Measurements from ENCODE around the gene RAET1G.
"Not testable (repeated sequence)": the region's sequence is repeated elsewhere in the genome, so short reads cannot be mapped to it uniquely, and the experiment has no call there.

RAET1G gene

DNA sequence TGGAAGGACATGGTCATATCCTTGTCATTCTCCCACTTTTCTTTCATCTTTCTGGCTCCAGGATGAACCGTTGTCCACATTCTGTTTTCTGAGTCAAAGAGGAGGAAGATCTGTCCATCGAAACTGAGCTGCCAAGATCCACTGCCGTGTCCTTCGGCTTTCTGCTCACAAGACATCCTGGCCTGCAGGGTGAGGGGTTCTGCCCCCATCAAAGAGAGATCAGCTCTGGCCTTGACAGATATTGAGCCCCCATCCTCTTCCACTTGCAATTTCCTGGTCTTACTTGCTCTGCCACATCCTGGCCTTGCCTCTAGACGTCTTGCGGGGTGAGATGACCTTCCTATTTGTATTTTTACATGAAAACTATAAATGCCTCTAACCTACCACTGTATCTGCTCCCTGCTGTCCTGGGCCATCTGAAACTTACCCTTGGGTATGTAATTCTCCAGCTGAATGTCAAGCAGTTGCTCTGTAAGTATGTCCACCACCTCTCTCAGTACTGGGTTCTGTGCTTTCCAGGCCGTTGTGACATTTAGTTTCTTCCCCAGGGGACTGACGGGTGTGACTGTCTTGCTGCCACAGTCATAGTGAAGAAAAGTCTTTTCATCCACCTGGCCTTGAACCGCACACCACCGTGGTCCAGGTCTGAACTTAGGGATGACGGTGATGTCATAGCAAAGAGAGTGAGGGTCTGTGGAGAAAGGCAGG, 3.6 kb downstream of the RAET1G start:
- H3K4me3 ChIP-seq (ENCODE audit: low read depth in 1 of 2, low read length in 2 of 2); H3K27ac ChIP-seq (ENCODE audit: low read length); H3K4me1 ChIP-seq (ENCODE audit: control insufficient read depth in 1 of 2, insufficient read depth in 2 of 2, low read length in 2 of 2); H3K36me3 ChIP-seq (ENCODE audit: control insufficient read depth in 1 of 2, insufficient read depth in 2 of 2, low read length in 2 of 2); H3K27me3 ChIP-seq (ENCODE audit: low read depth, low read length); H3K9me3 ChIP-seq (ENCODE audit: control insufficient read depth in 1 of 2, low read length in 2 of 2): not testable (repeated sequence)

DNA sequence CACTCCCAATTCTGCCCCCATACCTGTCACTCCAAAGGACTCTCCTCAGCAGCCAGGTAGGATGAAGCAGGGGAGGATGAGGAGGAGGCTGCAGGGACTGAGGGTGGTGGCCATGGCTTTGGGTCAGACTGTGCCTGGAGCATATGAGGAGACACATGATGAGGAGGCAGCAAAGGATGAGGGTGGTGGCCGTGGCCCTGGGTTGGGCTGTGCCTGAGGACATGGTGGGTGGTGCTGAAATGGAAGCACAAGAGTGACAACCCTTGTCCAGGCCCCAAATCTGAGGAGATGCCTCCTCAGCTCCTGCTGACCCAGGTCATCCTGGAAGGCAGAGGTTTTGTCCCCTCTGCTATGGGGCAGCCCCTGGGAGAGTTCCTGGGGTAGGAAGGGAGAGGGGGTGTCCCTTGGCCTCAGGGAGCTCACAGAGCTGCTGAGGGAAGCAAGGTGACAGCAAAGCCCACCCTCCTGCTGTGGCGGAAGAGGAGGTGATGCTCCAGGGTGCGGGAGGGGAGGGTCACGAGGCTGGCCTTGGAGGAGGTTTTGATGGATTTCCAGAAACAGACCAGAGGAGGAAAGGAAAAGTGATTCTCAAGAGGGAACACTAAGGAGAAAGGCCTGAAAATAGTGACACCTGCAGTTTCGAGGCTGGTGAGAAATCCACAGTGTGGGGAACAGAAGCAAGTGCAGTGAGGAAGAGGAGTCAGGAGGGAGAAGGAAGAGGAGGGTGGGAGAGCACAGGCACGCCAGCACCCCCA, 4.6 kb downstream of the RAET1G start:
- Histone ChIP-seq H3K9me3 (ENCODE audit: control insufficient read depth in 1 of 2, low read length in 2 of 2) (no peaks in the 10 kb centered on the region), H3K4me3 (ENCODE audit: low read depth in 1 of 2, low read length in 2 of 2) (no peak overlapping the region), H3K27ac (ENCODE audit: low read length) (no peak overlapping the region), H3K4me1 (ENCODE audit: control insufficient read depth in 1 of 2, insufficient read depth in 2 of 2, low read length in 2 of 2) (peaks cover 0 to 2% of the 10 kb centered on the region in 2 donors), H3K36me3 (ENCODE audit: control insufficient read depth in 1 of 2, insufficient read depth in 2 of 2, low read length in 2 of 2) (no peaks in the 10 kb centered on the region), H3K27me3 (ENCODE audit: low read depth, low read length) (no peaks in the 10 kb centered on the region)

DNA sequence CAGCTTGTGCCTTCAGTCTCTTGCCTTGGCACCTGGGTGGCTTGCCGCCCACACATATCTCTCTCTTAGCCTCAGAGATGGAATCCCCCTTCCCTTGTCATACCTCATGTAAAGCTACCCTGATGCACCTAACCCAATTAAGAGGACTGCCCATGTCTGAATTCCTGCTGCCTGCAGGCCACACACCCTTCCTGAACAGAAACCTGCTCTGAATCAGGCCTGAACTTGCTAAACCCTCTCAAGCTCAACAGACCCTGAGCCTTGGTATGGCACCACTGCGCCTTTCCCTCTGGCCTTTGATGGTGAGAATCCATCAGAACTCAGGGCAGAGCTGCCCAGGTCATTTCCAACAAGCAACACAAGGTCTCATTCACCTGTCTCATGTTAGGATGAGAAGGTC, 5.2 kb downstream of the RAET1G start:
- Histone ChIP-seq H3K4me3 (ENCODE audit: low read depth in 1 of 2, low read length in 2 of 2) (no peak overlapping the region), H3K36me3 (ENCODE audit: control insufficient read depth in 1 of 2, insufficient read depth in 2 of 2, low read length in 2 of 2) (no peaks in the 10 kb centered on the region), H3K4me1 (ENCODE audit: control insufficient read depth in 1 of 2, insufficient read depth in 2 of 2, low read length in 2 of 2) (no peaks in the 10 kb centered on the region), H3K27me3 (ENCODE audit: low read depth, low read length) (no peaks in the 10 kb centered on the region), H3K9me3 (ENCODE audit: control insufficient read depth in 1 of 2, low read length in 2 of 2) (no peaks in the 10 kb centered on the region), H3K27ac (ENCODE audit: low read length) (no peak overlapping the region)

DNA sequence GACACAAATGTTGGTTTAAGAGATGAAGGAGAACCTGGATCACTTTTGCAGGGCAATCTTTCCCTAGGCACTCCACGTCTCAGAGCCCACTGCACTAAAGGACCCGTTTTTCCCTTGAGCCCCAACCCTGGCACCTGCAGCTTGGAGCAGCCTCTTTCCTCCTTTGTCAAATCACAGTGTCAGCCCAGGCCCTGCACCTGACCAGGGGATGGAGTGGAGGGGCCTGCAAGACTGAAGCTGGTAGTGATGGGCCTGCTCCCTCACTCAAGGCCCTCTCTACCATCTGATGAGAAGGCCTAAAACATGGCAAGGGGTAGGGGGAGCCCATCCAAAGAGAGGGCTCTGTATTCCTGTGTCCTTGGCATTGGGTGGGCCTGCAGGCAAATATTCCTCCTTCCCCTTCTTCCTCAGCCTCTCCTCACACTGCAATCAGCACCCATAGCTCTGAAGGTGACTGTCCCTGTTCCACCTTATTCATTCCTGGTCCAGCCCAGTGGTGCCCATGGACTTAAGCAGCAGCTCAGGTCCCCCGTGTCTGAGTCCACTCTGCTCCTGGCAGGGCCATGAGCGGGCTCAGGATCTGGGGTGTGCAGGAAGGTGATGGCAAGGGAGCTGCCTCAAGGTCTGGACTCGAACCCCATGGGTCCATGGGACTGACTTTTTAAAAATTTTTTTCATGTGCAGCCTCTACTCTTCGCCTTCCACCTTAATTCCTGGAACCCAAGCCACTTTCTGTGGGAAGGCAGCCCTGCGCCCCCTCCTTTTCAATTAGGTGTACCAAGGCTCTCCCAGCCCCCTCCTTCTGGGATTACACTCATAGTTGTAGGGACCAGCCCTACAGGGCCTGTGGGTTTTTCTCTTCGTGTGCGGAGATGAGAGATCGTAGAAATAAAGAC, 6.7 kb downstream of the RAET1G start:
- H3K4me3 ChIP-seq (ENCODE audit: low read depth in 1 of 2, low read length in 2 of 2), result no peak overlapping the region
- no peak overlapping the region for H3K27ac ChIP-seq (ENCODE audit: low read length)
- H3K27me3 ChIP-seq (ENCODE audit: low read depth, low read length), result no peaks in the 10 kb centered on the region
- no peaks in the 10 kb centered on the region for H3K9me3 ChIP-seq (ENCODE audit: control insufficient read depth in 1 of 2, low read length in 2 of 2)
- no peaks in the 10 kb centered on the region for H3K36me3 ChIP-seq (ENCODE audit: control insufficient read depth in 1 of 2, insufficient read depth in 2 of 2, low read length in 2 of 2)
- H3K4me1 ChIP-seq (ENCODE audit: control insufficient read depth in 1 of 2, insufficient read depth in 2 of 2, low read length in 2 of 2), result no peaks in the 10 kb centered on the region

DNA sequence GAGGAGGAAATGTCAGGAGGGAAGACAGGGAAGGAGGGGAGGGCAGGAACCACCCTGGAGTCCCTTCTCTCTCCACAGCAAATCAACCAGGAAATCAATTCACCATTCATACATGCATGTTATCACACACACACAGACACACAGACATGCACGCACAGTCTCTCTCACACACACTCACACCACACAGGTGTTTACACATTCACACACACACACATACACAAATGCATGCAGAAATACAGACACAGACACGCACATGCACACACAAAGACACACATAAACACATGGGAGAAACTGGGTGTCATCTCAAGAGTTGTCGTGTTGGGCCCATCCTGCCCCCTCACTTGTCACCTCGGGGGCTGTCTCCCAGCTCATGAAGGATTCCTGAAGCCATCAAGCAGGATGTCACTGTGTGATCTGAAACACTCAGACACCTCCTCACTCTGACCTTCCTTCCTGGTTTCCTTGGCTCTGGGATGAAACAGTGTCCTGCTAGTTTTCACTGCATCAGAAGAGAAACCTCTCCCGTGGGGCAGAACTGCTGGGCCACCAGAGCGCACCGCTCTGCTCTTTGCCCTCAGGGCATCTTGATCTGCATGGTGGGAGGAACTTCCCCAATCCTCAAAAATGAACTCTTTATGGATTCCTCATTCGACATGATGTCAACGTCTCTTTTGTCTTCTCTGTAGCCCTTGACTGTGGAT, 9.2 kb downstream of the RAET1G start:
- Histone ChIP-seq H3K36me3 (ENCODE audit: control insufficient read depth in 1 of 2, insufficient read depth in 2 of 2, low read length in 2 of 2) (no peaks in the 10 kb centered on the region), H3K27me3 (ENCODE audit: low read depth, low read length) (no peaks in the 10 kb centered on the region), H3K4me1 (ENCODE audit: control insufficient read depth in 1 of 2, insufficient read depth in 2 of 2, low read length in 2 of 2) (no peaks in the 10 kb centered on the region), H3K27ac (ENCODE audit: low read length) (no peak overlapping the region), H3K4me3 (ENCODE audit: low read depth in 1 of 2, low read length in 2 of 2) (no peak overlapping the region), H3K9me3 (ENCODE audit: control insufficient read depth in 1 of 2, low read length in 2 of 2) (no peaks in the 10 kb centered on the region)

DNA sequence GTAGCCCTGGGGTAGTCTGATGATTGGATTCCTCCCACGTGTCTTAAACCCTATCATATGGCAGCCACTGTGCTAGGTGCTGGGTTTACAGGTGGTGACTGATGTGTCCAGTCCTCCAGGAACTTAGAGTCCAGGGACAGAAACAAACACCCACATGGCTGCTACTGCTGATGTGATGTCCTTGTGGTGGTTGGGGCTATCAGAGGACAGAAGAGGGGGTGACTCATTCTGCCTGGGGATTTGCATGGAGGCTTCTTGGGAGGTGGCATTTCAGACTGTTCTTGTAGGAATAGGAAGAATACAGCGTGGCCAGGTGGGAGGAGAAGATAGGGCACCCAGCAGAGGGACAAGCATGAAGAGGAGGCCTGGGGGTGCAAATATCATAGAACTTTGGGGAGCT, 9.8 kb downstream of the RAET1G start:
- Histone ChIP-seq H3K27ac (ENCODE audit: low read length) (no peak overlapping the region), H3K9me3 (ENCODE audit: control insufficient read depth in 1 of 2, low read length in 2 of 2) (no peaks in the 10 kb centered on the region), H3K27me3 (ENCODE audit: low read depth, low read length) (no peaks in the 10 kb centered on the region), H3K36me3 (ENCODE audit: control insufficient read depth in 1 of 2, insufficient read depth in 2 of 2, low read length in 2 of 2) (no peaks in the 10 kb centered on the region), H3K4me3 (ENCODE audit: low read depth in 1 of 2, low read length in 2 of 2) (no peak overlapping the region), H3K4me1 (ENCODE audit: control insufficient read depth in 1 of 2, insufficient read depth in 2 of 2, low read length in 2 of 2) (no peaks in the 10 kb centered on the region)

DNA sequence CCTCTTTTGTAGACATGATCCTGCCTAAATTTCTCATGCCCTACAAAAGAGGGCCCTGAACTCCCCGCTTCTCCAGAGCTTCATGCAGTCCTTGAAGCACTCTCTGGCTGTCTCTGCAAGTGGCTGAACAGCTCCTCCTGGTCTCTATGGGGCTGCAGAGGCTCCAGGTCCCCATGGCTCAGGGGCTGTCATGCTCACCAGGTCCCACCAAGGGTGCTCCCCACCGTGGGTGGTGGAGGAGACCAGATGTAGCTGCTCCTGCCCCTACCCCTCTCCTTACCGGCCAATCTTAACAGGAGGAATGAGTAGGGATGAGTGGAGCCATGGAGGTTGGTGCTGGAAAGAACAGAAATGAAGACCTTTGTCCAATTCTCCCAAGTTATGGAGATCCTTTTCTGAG, 10.2 kb downstream of the RAET1G start:
- not testable (repeated sequence) for H3K27ac ChIP-seq (ENCODE audit: low read length); H3K4me1 ChIP-seq (ENCODE audit: control insufficient read depth in 1 of 2, insufficient read depth in 2 of 2, low read length in 2 of 2); H3K36me3 ChIP-seq (ENCODE audit: control insufficient read depth in 1 of 2, insufficient read depth in 2 of 2, low read length in 2 of 2); H3K9me3 ChIP-seq (ENCODE audit: control insufficient read depth in 1 of 2, low read length in 2 of 2); H3K27me3 ChIP-seq (ENCODE audit: low read depth, low read length); H3K4me3 ChIP-seq (ENCODE audit: low read depth in 1 of 2, low read length in 2 of 2)

DNA sequence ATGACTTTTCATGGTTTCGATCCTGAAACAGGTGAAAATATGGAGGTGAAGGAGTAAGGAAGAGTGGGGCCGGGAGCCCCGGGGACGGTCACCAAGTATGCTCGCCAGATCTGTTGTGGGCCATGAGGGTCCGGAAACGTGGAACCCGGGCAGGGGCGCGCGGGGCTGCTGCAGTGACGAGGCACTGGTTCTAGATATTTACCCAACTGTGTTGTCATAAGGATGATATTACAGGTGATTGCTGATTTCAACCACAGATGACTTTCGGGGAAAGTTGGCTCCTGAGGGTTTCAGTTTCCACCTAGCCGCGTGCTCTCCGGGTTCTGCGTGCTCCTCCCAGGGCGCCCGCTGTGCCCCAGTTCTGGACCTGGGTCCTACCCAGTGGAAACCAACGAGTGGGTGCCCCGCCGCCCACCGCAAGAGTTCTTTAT, 12.2 kb downstream of the RAET1G start:
- no peak overlapping the region for H3K4me3 ChIP-seq (ENCODE audit: low read depth in 1 of 2, low read length in 2 of 2)
- no peak overlapping the region for H3K27ac ChIP-seq (ENCODE audit: low read length)
- H3K4me1 ChIP-seq (ENCODE audit: control insufficient read depth in 1 of 2, insufficient read depth in 2 of 2, low read length in 2 of 2), result no peaks in the 10 kb centered on the region
- no peaks in the 10 kb centered on the region for H3K36me3 ChIP-seq (ENCODE audit: control insufficient read depth in 1 of 2, insufficient read depth in 2 of 2, low read length in 2 of 2)
- no peaks in the 10 kb centered on the region for H3K27me3 ChIP-seq (ENCODE audit: low read depth, low read length)
- no peaks in the 10 kb centered on the region for H3K9me3 ChIP-seq (ENCODE audit: control insufficient read depth in 1 of 2, low read length in 2 of 2)

DNA sequence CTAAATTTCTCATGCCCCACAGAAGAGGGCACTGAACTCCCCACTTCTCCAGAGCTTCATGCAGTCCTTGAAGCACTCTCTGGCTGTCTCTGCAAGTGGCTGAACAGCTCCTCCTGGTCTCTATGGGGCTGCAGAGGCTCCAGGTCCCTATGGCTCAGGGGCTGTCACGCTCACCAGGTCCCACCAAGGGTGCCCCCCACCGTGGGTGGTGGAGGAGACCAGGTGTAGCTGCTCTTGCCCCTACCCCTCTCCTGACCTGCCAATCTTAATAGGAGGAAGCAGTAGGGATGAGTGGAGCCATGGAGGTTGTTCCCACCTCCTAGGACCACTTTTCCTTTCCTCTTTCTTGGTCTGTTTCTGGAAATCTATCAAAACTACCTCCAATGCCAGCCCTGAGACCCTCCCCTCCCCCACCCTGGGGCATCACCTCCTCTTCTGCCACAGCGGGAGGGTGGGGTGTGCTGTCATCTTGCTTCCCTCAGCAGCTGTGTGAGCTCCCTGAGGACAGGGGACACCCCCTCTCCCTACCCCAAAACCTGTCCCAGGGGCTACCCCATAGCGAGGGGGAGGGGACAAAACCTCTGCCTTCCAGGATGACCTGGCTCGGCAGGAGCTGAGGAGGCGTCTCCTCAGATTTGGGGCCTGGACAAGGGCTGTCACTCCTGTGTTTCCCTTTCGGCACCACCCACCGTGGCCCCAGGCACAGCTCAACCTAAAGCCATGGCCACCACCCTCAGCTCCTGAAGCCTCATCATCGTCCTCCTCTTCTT, 13.0 kb downstream of the RAET1G start:
- Histone ChIP-seq H3K27ac (ENCODE audit: low read length) (no peak overlapping the region), H3K36me3 (ENCODE audit: control insufficient read depth in 1 of 2, insufficient read depth in 2 of 2, low read length in 2 of 2) (no peaks in the 10 kb centered on the region), H3K4me3 (ENCODE audit: low read depth in 1 of 2, low read length in 2 of 2) (no peak overlapping the region), H3K27me3 (ENCODE audit: low read depth, low read length) (no peaks in the 10 kb centered on the region), H3K4me1 (ENCODE audit: control insufficient read depth in 1 of 2, insufficient read depth in 2 of 2, low read length in 2 of 2) (no peaks in the 10 kb centered on the region), H3K9me3 (ENCODE audit: control insufficient read depth in 1 of 2, low read length in 2 of 2) (no peaks in the 10 kb centered on the region)

DNA sequence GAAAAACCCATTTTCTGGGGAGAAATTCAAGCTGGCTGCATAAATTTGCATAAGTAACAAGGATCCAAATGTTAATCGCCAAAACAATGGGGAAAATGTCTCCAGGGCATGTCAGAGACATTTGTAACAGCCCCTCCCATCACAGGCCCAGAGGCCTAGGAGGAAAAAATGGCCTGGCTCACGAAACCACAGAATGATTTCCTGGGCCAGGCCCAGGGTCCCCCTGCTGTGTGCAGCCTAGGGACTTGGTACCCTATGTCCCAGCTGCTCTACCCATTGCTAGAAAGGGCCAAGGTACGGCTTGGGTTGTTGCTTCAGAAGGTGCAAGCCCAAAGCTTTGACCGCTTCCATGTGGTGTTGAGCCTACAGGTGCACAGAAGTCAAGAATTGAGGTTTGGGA, 14.4 kb downstream of the RAET1G start:
- not testable (repeated sequence) for H3K36me3 ChIP-seq (ENCODE audit: control insufficient read depth in 1 of 2, insufficient read depth in 2 of 2, low read length in 2 of 2); H3K27ac ChIP-seq (ENCODE audit: low read length); H3K4me3 ChIP-seq (ENCODE audit: low read depth in 1 of 2, low read length in 2 of 2); H3K4me1 ChIP-seq (ENCODE audit: control insufficient read depth in 1 of 2, insufficient read depth in 2 of 2, low read length in 2 of 2); H3K27me3 ChIP-seq (ENCODE audit: low read depth, low read length); H3K9me3 ChIP-seq (ENCODE audit: control insufficient read depth in 1 of 2, low read length in 2 of 2)
